Measurements from ENCODE around the gene RXRA.

The RXRA gene

GRCh38 chr9:134325813-134326723 is at the start of gene RXRA:
Gene RXRA (plus strand): TSS chr9:134326455. CDS start chr9:134326632, 177 bp downstream.
- Histone ChIP-seq H4K20me1 (peaks cover 35 to 65% (median 42%) of the 10 kb centered on the region in 11 experiments), H3K4me3 (peak within 1 kb of the TSS; percentile 78 to 98 (median 92)), H3K36me3 (no peaks in the 10 kb centered on the region), H3K4me1 (peaks cover 67 to 88% (median 81%) of the 10 kb centered on the region in 10 experiments), H3K4me2 (peak within 1 kb of the TSS; percentile 92 to 100 (median 99)), H3K27ac (peak within 1 kb of the TSS; percentile 68 to 98 (median 92)), H3K9ac (peak within 1 kb of the TSS; percentile 87 to 96 (median 93)), H3K9me3 (replicated peaks in 1 of 11) (no peaks in the 10 kb centered on the region), H3K27me3 (peaks cover 0 to 8% (median 0%) of the 10 kb centered on the region in 11 experiments; a peak in 3 of 22 replicates)
- no peak for TF ChIP-seq Cebpa-rat (IDR thresholded peaks at IDR 0.05)

GRCh38 chr9:134278286-134278685 is 48.0 kb upstream of the RXRA start:
- Histone ChIP-seq H3K4me2 (peak overlapping the region in 2 of 11 experiments; percentile 69 to 76; a peak in 2 of 22 replicates), H3K9ac (no peak overlapping the region), H3K4me3 (no peak overlapping the region), H3K36me3 (no peaks in the 10 kb centered on the region), H3K27ac (no peak overlapping the region), H3K27me3 (peaks cover 0 to 35% (median 0%) of the 10 kb centered on the region in 11 experiments; a peak in 5 of 22 replicates), H3K4me1 (peaks cover 26 to 62% (median 60%) of the 10 kb centered on the region in 10 experiments), H3K9me3 (replicated peaks in 1 of 11) (peaks cover 0 to 8% (median 6%) of the 10 kb centered on the region in 11 experiments; a peak in 12 of 22 replicates), H4K20me1 (peaks cover 0 to 5% (median 0%) of the 10 kb centered on the region in 11 experiments; a peak in 4 of 22 replicates)
- no peak for TF ChIP-seq Cebpa-rat (IDR thresholded peaks at IDR 0.05)

DNA sequence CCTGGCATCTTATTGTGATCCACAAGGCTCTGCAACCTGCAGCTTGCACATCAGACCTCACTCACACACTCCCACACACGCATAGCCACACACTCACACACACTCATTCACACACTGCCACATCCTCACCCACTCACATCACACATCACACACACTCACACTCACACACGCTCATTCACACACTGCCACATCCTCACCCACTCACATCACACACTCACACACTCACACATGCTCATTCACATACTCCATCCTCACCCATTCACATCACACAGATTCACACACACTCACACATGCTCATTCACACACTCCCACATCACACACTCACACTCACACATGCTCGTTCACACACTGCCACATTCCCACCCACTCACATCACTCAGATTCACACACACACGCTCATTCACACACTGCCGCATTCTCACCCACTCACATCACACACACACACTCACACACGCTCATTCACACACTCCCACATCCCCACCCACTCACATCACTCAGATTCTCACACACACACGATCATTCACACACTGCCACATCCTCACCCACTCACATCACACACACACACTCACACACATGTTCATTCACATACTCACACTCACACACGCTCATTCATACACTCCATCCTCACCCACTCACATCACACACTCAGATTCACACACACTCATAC is 47.1 kb upstream of the RXRA start:
- Histone ChIP-seq H4K20me1 (peaks cover 0 to 5% (median 0%) of the 10 kb centered on the region in 11 experiments; a peak in 3 of 22 replicates), H3K4me2 (no peak overlapping the region), H3K4me3 (no peak overlapping the region), H3K27ac (no peak overlapping the region), H3K9me3 (replicated peaks in 1 of 11) (peaks cover 0 to 8% (median 6%) of the 10 kb centered on the region in 11 experiments; a peak in 12 of 22 replicates), H3K36me3 (no peaks in the 10 kb centered on the region), H3K27me3 (peaks cover 0 to 28% (median 0%) of the 10 kb centered on the region in 11 experiments; a peak in 5 of 22 replicates), H3K9ac (no peak overlapping the region), H3K4me1 (peaks cover 26 to 62% (median 59%) of the 10 kb centered on the region in 10 experiments)
- no peak for TF ChIP-seq Cebpa-rat (IDR thresholded peaks at IDR 0.05)

GRCh38 chr9:134282138-134282650 is 44.1 kb upstream of the RXRA start:
- Histone ChIP-seq H3K27ac (no peak overlapping the region), H3K27me3 (peaks cover 0 to 21% (median 0%) of the 10 kb centered on the region in 11 experiments; a peak in 3 of 22 replicates), H3K4me1 (peaks cover 19 to 64% (median 57%) of the 10 kb centered on the region in 10 experiments), H3K4me2 (peak overlapping the region in 8 of 11 experiments; percentile 21 to 91 (median 54); a peak in 13 of 22 replicates), H3K36me3 (no peaks in the 10 kb centered on the region), H4K20me1 (no peaks in the 10 kb centered on the region), H3K4me3 (no peak overlapping the region), H3K9me3 (replicated peaks in 1 of 11) (peaks cover 0 to 8% (median 6%) of the 10 kb centered on the region in 11 experiments; a peak in 12 of 22 replicates), H3K9ac (no peak overlapping the region; a peak in 1 of 22 replicates)
- TF ChIP-seq Cebpa-rat (IDR thresholded peaks at IDR 0.05) = no peak

DNA sequence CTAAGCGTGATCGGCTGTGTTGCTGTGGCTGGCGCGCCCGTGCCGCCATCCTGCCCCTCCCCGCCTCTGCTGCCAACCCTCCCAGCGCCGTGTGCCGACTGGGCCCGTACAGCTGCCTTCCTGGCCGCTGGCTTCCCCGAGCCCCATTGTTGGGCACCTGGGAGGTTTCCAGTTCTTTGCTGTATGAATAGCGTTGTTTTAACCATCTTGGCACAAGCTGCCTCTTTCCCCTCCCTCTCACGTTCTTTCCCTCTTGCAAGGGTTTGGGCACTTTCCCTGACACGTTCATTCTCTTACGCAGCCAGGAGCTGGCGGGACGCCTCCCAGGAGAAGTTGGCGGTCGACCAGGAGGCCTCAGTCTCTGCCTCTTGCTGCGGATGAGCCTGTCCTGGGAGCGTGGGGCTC is 43.1 kb upstream of the RXRA start:
- H3K4me2 ChIP-seq = peak overlapping the region in 8 of 11 experiments; percentile 25 to 91 (median 54); a peak in 15 of 22 replicates
- no peak overlapping the region for H3K4me3 ChIP-seq
- peaks cover 11 to 63% (median 55%) of the 10 kb centered on the region in 10 experiments for H3K4me1 ChIP-seq
- no peak for TF ChIP-seq Cebpa-rat (IDR thresholded peaks at IDR 0.05)
- no peaks in the 10 kb centered on the region for H4K20me1 ChIP-seq
- H3K9ac ChIP-seq = no peak overlapping the region
- peaks cover 0 to 27% (median 0%) of the 10 kb centered on the region in 11 experiments; a peak in 3 of 22 replicates for H3K27me3 ChIP-seq
- H3K27ac ChIP-seq = no peak overlapping the region
- H3K36me3 ChIP-seq = no peaks in the 10 kb centered on the region
- peaks cover 0 to 6% (median 5%) of the 10 kb centered on the region in 11 experiments; a peak in 12 of 22 replicates for H3K9me3 ChIP-seq (replicated peaks in 1 of 11)

- Histone ChIP-seq H3K4me1 (peaks cover 11 to 70% (median 61%) of the 10 kb centered on the region in 10 experiments), H3K4me2 (peak overlapping the region in 8 of 11 experiments; percentile 25 to 91 (median 54); a peak in 14 of 22 replicates), H3K9me3 (replicated peaks in 1 of 11) (no peaks in the 10 kb centered on the region), H3K27ac (no peak overlapping the region), H3K27me3 (peaks cover 0 to 27% (median 0%) of the 10 kb centered on the region in 11 experiments; a peak in 3 of 22 replicates), H4K20me1 (no peaks in the 10 kb centered on the region), H3K9ac (no peak overlapping the region), H3K4me3 (no peak overlapping the region), H3K36me3 (no peaks in the 10 kb centered on the region)
- no peak for TF ChIP-seq Cebpa-rat (IDR thresholded peaks at IDR 0.05)
Measured at GRCh38 chr9:134283692-134284265, 42.5 kb upstream of the RXRA start.

DNA sequence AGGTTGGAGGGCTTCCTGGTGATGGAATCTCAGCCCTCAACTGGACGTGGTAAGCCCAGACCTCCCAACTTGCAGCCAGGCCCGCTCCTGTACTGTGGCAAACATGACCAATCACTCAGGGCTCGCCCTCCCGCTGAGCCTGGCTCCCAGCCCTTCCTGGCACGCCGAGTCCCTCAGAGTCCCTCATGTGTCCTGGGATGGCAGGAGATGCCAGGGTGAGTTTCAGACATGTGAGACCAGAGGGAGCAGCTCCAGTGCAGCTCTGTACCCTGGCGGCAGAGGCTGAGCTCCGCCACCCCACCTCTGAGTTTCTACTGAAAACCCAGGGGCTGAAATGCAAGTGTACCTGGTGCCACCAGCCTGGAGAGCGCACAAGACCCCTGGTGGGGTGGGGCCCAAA is 42.0 kb upstream of the RXRA start:
- peak overlapping the region in 6 of 11 experiments; percentile 8 to 91 (median 54); a peak in 7 of 22 replicates for H3K4me2 ChIP-seq
- no peak overlapping the region for H3K4me3 ChIP-seq
- peaks cover 11 to 75% (median 66%) of the 10 kb centered on the region in 10 experiments for H3K4me1 ChIP-seq
- no peaks in the 10 kb centered on the region for H3K36me3 ChIP-seq
- peaks cover 0 to 27% (median 0%) of the 10 kb centered on the region in 11 experiments; a peak in 3 of 22 replicates for H3K27me3 ChIP-seq
- H3K27ac ChIP-seq = no peak overlapping the region
- H3K9ac ChIP-seq = no peak overlapping the region; a peak in 1 of 22 replicates
- TF ChIP-seq Cebpa-rat (IDR thresholded peaks at IDR 0.05) = no peak
- H4K20me1 ChIP-seq = no peaks in the 10 kb centered on the region
- no peaks in the 10 kb centered on the region for H3K9me3 ChIP-seq (replicated peaks in 1 of 11)

GRCh38 chr9:134284741-134285140 is 41.5 kb upstream of the RXRA start:
- H3K27me3 ChIP-seq = peaks cover 0 to 27% (median 0%) of the 10 kb centered on the region in 11 experiments; a peak in 3 of 22 replicates
- peak overlapping the region in 5 of 11 experiments; percentile 1 to 91 (median 87); a peak in 7 of 22 replicates for H3K4me2 ChIP-seq
- no peaks in the 10 kb centered on the region for H4K20me1 ChIP-seq
- H3K9me3 ChIP-seq (replicated peaks in 1 of 11) = no peaks in the 10 kb centered on the region
- no peak for TF ChIP-seq Cebpa-rat (IDR thresholded peaks at IDR 0.05)
- H3K4me1 ChIP-seq = peaks cover 11 to 80% (median 70%) of the 10 kb centered on the region in 10 experiments
- no peak overlapping the region; a peak in 1 of 22 replicates for H3K9ac ChIP-seq
- no peak overlapping the region for H3K4me3 ChIP-seq
- H3K27ac ChIP-seq = no peak overlapping the region
- H3K36me3 ChIP-seq = no peaks in the 10 kb centered on the region

Data from BLaER1 treated with 17β-estradiol and CSF1 and Interleukin-3, amounts not matched to agents 10 nM and 100 nM (cell line).